ENCODE measurements around the gene ISOC2.
A peak's percentile ranks its signal among the peaks of the same experiment; 100 is the strongest.

ISOC2 gene

GRCh38 chr19:55477905-55478304 is 16.5 kb upstream of the ISOC2 start:
- DNase-seq (ENCODE audit: low spot score), result no peak

- peak; percentile 96 for DNase-seq (ENCODE audit: low spot score)
Measured at GRCh38 chr19:55476100-55476775, 14.8 kb upstream of the ISOC2 start, which contains the start of gene ZNF628. TSS of gene ZNF628 (plus strand) at chr19:55476617. CDS start at chr19:55479911, 3,294 bp downstream.

GRCh38 chr19:55474269-55475265 is 13.1 kb upstream of the ISOC2 start:
- no peak for DNase-seq (ENCODE audit: low spot score)

DNA sequence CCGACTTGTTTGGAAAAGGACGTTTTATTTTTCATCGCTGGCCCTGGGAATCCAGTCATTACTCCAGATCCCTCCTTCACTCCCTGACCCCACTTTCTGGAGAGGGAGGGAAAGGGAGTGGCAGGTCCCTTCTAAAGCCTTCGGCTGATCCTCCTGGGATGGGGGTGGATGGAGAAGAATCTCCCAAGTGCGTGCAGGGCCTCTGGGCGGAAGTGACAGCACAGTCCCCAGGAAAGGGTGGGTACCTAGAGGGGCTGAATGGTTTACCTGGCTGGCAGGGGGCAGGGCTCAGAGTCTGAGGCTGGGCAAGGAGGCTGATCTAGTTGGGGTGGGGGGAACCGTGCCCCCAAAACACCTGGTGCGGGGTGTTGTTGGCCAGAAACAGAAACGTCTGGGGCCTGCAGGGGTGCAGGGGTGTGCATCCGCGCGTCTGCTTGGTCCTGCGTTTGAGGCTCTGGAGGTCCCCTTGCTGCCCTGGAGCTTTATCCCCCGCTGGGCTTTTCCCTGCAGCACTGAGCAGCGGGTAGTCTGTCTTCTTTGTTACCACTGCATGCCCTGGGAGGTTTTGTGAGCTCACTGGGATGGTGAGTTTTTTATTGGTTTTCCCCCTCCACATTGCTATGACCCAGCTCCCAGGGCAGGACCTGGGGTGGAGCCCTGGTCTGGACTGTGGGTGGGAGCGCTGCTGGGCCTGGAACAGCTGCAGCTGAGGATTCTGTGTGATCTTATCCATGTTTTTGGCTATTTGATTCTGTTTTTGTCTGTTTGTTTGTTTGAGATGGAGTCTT is 12.0 kb upstream of the ISOC2 start:
- DNase-seq (ENCODE audit: low spot score), result no peak

- DNase-seq (ENCODE audit: low spot score), result no peak
Measured at GRCh38 chr19:55472463-55472862, 11.0 kb upstream of the ISOC2 start.

GRCh38 chr19:55471266-55471665 is 9.8 kb upstream of the ISOC2 start:
- DNase-seq (ENCODE audit: low spot score), result no peak

GRCh38 chr19:55468054-55468393 is 6.6 kb upstream of the ISOC2 start:
- no peak for DNase-seq (ENCODE audit: low spot score)

DNA sequence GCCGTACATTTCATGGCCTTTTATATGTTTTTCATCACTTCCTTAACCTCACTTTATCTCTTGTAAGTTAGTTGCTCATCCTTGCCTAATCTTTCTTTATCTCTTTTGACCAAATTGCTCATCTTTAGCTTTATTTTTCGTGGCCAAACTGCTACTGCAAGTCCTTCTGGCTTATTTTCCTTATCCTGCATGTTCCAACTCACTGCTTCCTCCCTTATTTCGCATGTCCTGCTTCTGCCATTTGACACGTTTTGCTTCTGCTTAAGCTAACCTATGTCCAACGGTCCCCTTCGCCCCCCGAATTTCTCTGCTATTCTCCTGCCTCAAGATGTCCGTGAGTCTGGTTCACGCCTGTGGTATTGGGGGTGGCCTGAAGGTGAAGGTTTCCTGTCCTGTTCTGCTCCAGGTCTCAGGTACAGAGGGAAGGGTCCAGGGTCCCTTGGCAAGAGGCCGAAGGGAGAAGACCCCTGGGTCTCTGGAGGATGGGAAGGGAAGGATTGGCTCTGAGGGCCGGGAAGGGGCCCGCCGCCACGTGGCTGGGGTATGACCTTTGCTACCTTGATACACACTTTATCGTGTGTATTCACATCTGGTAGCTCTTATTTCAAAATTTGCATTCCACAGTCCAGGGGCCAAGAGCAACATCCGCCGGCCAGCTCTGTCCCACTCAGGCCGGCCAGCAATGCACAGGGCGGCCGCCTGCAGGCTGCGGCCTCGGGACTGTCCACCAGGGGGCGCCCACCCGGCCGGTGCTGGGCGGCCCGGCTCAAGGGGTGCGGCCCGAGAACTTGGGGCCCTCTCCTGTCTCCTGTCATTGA is 6.0 kb upstream of the ISOC2 start:
- DNase-seq (ENCODE audit: low spot score), result peak; percentile 89

GRCh38 chr19:55466241-55466614 is 4.8 kb upstream of the ISOC2 start:
- no peak for DNase-seq (ENCODE audit: low spot score)

DNA sequence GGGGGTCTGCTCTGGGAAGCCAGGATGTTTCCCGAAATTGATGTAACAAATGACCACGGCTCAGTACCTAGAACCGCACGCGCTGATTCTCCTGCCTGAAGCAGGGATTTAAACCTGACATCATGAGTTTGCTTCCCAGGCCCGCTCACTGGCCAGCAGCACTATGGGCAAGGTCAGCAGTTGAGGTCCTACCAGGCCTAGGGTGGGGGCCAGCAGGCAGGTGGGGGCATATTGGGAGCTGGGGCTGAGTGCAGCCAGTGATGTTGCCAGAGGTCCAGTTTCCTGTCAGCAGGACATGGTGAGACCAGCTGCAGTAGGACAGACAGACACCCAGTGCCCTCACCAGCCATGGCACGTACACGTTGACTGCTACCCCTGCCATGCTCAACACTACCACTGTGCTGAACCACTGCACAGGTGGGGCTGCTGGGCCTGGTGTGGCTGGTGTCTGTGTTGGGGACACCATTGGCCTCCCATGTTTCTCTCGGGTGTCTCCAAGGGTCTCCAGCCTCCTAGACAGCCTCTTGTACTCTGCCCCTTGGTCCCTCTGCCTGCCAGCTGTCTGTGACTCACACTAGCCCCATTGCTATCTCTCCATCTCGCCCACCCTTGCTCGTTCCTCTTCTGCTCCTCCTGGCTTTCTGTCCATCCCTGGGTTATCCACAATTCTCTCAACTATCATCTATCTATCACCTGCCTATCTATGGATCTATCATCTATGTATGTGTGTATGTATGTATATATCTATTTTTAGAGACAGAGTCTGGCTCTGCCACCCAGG is 4.2 kb upstream of the ISOC2 start:
- DNase-seq (ENCODE audit: low spot score), result no peak

DNA sequence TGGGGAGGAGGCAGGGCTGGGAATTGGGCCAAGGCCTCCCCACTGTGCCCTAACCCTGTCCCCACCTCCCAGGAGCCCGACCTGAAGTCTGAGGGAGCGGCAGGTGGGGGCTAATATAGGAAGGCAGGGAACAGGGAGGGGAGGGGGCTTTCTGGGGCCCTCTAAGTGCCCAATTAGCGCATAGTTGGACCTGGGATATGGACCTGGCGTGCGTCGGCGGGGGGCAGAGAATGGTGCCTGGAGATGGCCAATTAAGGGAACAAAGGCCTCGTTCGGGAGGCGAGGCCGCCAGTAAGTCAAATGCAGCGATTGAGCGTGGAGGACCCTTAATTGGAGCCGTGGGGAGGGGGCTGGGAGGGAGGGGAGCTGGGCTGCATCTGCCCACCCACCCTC is 3.2 kb upstream of the ISOC2 start, which contains the start of gene C19orf85:
Gene C19orf85, minus strand, starts transcription at position 90 of the 393 bp plus-strand sequence. CDS start 197 bp downstream, outside the sequence.
- no peak for DNase-seq (ENCODE audit: low spot score)

GRCh38 chr19:55464039-55464661 is 2.7 kb upstream of the ISOC2 start:
- DNase-seq (ENCODE audit: low spot score), result no peak

GRCh38 chr19:55463583-55464031 is 2.2 kb upstream of the ISOC2 start:
- DNase-seq (ENCODE audit: low spot score), result no peak

- DNase-seq (ENCODE audit: low spot score), result no peak
Measured at GRCh38 chr19:55462722-55463121, 1.3 kb upstream of the ISOC2 start.

DNA sequence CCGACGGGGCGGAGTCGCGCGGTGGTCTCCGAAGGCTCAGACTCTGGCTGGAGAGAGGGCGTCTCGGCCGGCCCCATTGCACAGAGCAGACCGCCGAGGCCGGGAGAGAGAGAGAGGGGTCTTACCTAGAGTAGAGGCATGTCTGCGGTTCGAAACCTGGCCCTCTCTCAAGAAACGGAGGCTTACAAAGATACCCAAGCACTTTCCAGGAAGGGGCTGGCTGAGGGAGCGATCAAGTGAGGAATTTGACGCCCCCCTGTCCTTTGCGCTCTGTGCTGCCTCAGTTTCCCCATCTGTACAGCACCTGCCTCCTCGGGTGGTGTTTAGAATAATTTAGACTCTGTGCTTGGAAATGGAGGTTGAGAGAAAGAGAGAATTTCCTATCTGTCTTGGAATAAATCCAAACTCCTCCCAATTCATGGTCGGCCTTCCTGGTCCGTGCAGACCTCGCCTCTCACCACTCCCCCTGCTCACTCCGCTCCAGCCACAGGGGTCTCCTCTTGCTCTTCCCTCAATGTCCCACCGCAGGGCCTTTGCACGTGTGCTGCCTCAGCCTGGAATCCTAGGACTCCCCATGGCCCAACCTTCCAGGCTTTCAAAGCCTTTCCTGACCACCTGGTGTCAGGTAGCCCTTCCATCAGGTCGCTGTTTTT is 658 bp upstream of the ISOC2 start:
- no peak for DNase-seq (ENCODE audit: low spot score)

DNA sequence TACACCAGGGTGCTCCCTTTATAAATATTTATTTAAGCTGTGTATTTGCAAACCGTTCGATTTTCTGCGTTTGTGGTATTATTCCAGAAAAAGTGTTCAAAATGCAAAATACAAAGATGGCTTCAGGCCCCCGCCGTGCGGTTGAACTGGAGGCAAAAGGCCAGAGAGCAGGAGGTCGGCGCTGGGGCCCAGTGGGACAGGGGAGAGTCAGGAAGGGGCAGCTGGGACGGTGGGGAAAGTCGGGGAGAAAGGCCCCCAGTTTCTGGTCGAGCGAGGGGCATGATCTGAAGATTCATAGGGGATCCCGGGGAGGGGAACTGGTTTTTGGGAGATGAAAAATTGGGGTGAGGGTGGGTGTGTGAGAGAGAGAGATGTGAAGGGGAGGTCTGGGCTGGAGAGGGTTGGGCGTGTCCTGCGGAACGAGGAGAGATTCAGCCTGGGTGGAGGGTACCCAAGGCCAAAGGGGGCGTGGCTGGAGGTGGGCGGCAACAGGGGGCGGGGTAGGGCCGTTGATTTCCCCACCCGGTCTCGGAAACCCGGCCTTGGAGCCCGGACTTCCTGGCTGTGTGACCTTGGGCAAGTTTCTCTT is 678 bp downstream of the ISOC2 start:
- peak; percentile 83 for DNase-seq (ENCODE audit: low spot score)

- no peak for DNase-seq (ENCODE audit: low spot score)
Measured at GRCh38 chr19:55459950-55460657, 1.3 kb downstream of the ISOC2 start.

DNA sequence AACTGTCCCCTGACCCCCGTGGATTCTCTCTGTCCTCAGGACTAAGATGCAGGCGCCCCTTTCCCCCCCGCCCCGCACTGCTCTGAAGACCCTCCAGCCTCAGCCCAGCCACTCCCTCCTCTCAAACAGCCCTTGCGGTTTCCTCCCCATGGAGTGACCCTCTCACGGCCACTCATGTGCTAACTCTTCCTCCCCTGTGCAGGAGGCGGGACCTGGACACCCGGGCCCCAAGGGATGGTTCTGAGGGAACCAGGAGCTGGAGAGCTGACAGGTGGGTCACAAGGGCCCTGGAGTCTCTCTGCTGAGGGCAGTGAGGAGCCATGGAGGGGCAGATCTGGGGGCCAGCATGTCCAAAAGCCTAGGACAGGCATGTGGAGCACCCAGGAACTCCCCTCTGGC is 1.9 kb downstream of the ISOC2 start:
- DNase-seq (ENCODE audit: low spot score), result no peak

Measured in D341Med (cell line).